Right cardiac atrium (tissue), 5 donors: ENCODE data around the gene TBX15. TPM values are rescaled to one million over a fixed set of nuclear protein-coding genes. Genes with fewer than 3 reads are reported as not detected.

ENCODE experiments used
- ATAC-seq, 2 donors: fragments of 200-7000 bp; cut with Tn5 transposase; one replicate each; pipeline versions ENCODE4 v1.8.0 to v1.9.1; 2020; ENCODE audit warnings: moderate library complexity in 2 of 2, mild to moderate bottlenecking in 1 of 2
- DNase-seq, 3 donors: peaks; one replicate each; pipeline ENCODE4 v3.0.0-alpha.2; 2020
- H3K27ac ChIP-seq: one replicate; pipeline ENCODE4 v1.5.1; 2013; ENCODE audit warnings: mild to moderate bottlenecking, low read length, control low read depth, moderate library complexity
- H3K27me3 ChIP-seq: one replicate; pipeline ENCODE4 v1.6.1; 2013; ENCODE audit not compliant: control insufficient read depth, insufficient read depth
- H3K4me1 ChIP-seq: one replicate; pipeline ENCODE4 v1.6.1; 2013; ENCODE audit warnings: low read length; ENCODE audit not compliant: control insufficient read depth, insufficient read depth
- H3K4me3 ChIP-seq: one replicate; pipeline ENCODE4 v1.5.1; 2013; ENCODE audit warnings: low read length, control low read depth
- H3K9me3 ChIP-seq: one replicate; pipeline ENCODE4 v1.6.1; 2013; ENCODE audit warnings: low read length; ENCODE audit not compliant: control insufficient read depth
- WGBS: extraction: QIAGEN DNeasy Blood & Tissue Kit; methylation state at CpG from one replicate; pipeline ENCODE4 v1.1.7; 2013; 5-methylcytosine and 5-hydroxymethylcytosine counted together
- intact Hi-C, 4 donors: fragments of 100-400 bp; cut with DNase I; formaldehyde crosslinking; loops; one replicate each; pipeline versions ENCODE4 v1.11.0 to v1.14.0; 2022 to 2023
- polyA plus RNA-seq: library from polyadenylated mRNA; stranded (reverse); fragments of 200-250 nt; gene quantifications from one replicate; pipeline ENCODE4 v1.2.3, GENCODE V29; 2013
- total RNA-seq, 4 donors: library from RNA; stranded (reverse); fragmentation: NEBNext Ultra II Directional; extraction: Animal tissue kit (Norgen Biotek cat#: 25700); gene quantifications; one replicate each; pipeline ENCODE4 v1.2.1, GENCODE V29; 2021
- donor health status: healthy with polysubstance abuse.
- donor health status: DM: no; HTN: yes; CAD: no.
- donor health status: DM: no; HTN: no; CAD: no.
- donor health status: DM: no; HTN: yes; CAD: no; lungs with severe emphysema.
- donor health status: DM: yes; HTN: yes; CAD: no.

The TBX15 gene
- total and polyA plus RNA-seq, 5 donors = 1.1 to 4.4 (median 2.3) TPM

DNA sequence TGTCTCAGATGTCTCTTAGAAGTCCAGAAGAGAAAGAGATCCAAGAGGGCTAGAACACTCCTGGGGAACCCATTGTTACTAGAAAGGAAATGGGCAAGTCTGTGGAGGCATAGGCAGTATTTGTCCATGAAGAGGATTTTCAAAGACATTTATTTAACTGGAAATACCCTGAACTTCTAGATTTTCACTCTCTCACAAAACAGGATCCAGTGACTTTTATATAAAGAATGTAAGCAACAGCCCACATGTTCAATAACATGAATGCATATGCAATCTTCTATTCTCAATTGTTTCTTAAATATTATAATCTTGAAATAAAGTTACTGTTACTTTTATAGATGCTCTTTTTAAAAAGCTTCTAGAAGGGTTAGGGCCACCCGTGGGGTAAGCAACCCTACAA lies 53.4 kb downstream of the TBX15 start:
- H3K4me3 ChIP-seq = no peak overlapping the region
- no peaks in the 10 kb centered on the region for H3K9me3 ChIP-seq
- WGBS = 81% methylated on average over 1 of the region's 1 CpG
- H3K27ac ChIP-seq = no peak overlapping the region
- intact Hi-C loops = loop anchor here in 1 of 4 donors (10.0 kb wide), 1 partner anchor 110 kb away; no protein-coding TSS in a partner anchor
- ATAC-seq = no peak
- no peaks in the 10 kb centered on the region for H3K27me3 ChIP-seq
- H3K4me1 ChIP-seq = no peaks in the 10 kb centered on the region
- DNase-seq = no peak

DNA sequence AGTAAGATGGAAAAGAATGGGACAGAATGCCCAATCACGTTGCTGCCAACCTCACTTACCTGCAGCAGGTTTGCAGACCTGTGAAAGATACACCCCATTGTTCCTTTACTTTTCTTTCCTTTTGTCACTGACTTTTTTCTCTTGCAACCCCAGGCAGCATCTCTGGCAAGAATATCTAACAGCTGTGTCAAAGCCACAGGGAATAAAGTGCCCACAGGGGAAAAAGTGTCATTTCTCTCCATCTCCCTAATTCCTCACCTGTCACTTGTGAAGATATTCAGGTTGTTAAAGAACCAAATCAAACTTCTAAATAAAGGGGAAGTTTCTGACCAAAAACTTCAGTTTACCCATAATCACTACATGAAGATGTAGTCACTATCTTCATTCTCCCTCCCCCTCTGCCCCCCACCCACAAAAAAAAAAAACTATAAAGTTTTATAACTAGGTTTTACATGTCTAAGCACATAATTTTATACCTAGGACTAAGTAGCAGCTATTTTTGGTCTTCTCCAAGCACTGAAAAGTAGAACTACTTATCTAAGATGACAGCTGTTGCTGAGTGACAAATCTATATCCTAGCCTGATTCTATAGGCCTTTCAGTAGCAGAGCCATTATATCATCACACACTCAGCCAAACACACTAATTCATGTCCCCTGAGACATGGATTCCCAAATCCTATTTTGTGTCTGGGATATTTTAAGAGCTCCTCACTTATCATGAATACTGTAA lies 54.9 kb downstream of the TBX15 start:
- ATAC-seq (no peak), DNase-seq (no peak)
- intact Hi-C loops = loop anchor here in 1 of 4 donors (10.0 kb wide), 1 partner anchor 108 kb away; no protein-coding TSS in a partner anchor
- no peak overlapping the region for H3K4me3 ChIP-seq
- no peaks in the 10 kb centered on the region for H3K4me1 ChIP-seq
- 25% methylated on average over 1 of the region's 1 CpG for WGBS
- H3K9me3 ChIP-seq = no peaks in the 10 kb centered on the region
- no peaks in the 10 kb centered on the region for H3K27me3 ChIP-seq
- H3K27ac ChIP-seq = no peak overlapping the region

DNA sequence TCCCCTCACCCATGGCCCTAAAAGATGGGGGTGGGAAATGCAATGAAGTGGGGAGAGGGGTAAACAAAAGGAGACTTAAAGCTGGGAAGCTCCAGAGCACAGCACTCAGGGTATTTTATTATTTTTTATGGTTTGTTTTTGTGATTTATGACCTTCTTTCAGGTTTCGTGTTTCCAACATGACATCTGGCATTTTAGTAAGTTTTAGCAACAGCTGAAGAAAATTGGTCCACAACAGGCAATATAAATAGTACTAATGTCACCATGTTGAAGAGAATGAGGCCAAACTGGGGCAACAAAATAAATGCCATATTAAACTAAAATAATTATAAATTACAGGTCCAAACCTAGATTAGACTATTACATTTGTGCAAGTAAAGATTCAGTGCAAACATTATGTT lies 56.3 kb downstream of the TBX15 start:
- H3K27ac ChIP-seq = no peak overlapping the region
- intact Hi-C loops = loop anchor here in 1 of 4 donors (10.0 kb wide), 1 partner anchor 107 kb away; no protein-coding TSS in a partner anchor
- 59% methylated on average over 1 of the region's 1 CpG for WGBS
- DNase-seq = no peak
- no peaks in the 10 kb centered on the region for H3K27me3 ChIP-seq
- H3K4me3 ChIP-seq = no peak overlapping the region
- H3K4me1 ChIP-seq = no peaks in the 10 kb centered on the region
- ATAC-seq = no peak
- no peaks in the 10 kb centered on the region for H3K9me3 ChIP-seq

DNA sequence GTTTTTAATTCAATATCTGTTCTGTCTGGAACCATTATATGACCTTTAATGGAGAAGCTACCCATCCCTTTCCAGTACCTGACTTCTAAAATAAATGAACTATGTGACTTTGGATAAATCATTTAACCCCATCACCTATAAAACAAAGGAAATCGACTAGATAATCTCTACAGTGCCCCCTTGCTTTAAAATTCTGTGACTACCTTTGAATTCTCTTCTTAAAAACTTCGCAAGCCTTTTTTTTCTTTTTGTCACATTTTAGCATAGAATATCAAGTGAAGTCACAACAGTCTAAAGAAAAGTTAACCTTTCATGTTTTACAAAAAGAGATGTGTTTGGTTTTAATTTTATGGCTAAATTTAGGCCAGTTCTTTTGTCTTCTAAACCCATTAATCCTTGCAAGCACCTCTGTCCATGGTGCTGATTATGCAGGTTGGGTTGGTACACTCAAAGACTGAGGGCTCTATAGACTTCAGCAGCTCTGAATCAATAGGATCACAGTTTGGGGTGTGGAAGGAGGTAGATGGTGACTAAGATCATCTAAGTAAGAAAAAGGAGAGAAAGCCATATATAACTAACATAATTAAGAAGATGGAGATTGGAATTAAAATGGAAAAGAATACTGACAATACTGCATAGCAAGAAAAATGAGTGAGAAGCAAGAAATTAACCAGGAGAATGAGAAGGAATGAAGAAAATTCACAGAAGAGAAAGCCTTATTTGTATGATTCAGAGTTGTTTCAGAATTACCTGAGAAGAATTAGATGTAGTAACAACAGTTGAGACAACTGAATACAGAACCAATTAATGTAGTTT lies 59.2 kb downstream of the TBX15 start:
- intact Hi-C loops = no loop called here
- H3K27me3 ChIP-seq = no peaks in the 10 kb centered on the region
- ATAC-seq (no peak), DNase-seq (no peak)
- 57% methylated on average over 2 of the region's 2 CpGs for WGBS
- H3K27ac ChIP-seq = no peak overlapping the region
- H3K4me3 ChIP-seq = no peak overlapping the region
- H3K9me3 ChIP-seq = no peaks in the 10 kb centered on the region
- H3K4me1 ChIP-seq = no peaks in the 10 kb centered on the region

DNA sequence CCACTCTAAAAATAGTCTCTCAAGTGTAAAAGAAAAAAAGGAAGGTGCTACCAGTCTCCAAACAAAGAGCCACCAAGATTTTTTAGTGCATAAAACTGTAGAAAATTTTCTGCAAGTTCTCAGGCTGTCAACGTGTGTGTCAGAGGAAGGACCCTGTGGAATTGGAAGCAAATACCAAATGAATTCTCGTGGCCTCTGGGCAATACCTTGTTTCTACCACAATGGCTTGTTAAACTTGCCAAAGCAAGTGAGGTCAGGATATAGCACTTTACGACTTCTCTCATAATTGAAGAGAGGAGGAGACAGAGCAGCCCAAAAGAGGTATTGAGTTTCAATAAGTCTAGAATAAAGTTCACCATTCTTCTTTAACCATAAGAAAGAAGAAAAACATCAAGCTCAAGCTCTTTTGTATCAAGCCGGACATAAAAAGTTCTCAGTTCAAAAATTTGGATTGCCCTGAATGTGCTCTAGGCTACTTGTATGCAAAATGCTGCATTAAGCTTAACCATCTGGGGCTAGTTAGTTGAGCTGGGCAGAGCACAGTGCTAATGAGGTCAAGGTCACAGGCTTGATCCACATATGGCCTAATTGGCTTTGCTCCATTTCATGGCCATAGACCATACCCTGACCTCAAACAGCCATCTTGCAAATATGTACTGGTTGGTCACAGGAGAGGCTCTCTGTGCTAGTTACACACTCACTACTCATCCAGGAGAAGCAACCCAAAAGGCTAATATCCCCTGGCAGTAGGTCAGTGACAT lies 60.5 kb downstream of the TBX15 start:
- H3K9me3 ChIP-seq = no peaks in the 10 kb centered on the region
- H3K4me1 ChIP-seq = no peaks in the 10 kb centered on the region
- WGBS = 68% methylated on average over 4 of the region's 4 CpGs
- no peak overlapping the region for H3K27ac ChIP-seq
- no peak overlapping the region for H3K4me3 ChIP-seq
- ATAC-seq (no peak), DNase-seq (no peak)
- intact Hi-C loops = no loop called here
- no peaks in the 10 kb centered on the region for H3K27me3 ChIP-seq

DNA sequence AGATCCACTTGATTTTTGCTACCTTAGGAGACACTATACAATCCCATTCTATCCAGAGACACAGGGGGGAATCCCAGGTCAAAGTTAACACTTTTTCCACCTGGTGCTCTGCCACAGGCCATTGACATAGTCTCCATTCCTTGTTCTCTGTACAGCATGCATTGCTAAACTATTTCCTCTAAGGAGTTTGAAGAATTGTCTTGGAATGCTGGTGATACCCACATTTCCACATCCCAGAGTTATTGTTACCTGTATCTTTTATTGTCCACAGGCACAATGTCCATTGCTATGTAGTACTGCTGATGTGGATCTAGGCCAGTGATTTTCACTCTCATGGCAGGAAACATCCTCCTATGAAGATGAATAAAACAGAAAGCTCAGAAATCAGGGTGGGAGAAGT lies 61.9 kb downstream of the TBX15 start:
- Histone ChIP-seq H3K27ac (no peak overlapping the region), H3K27me3 (no peaks in the 10 kb centered on the region), H3K4me3 (no peak overlapping the region), H3K9me3 (no peaks in the 10 kb centered on the region), H3K4me1 (no peaks in the 10 kb centered on the region)
- intact Hi-C loops = no loop called here
- no peak for ATAC-seq
- no peak for DNase-seq

DNA sequence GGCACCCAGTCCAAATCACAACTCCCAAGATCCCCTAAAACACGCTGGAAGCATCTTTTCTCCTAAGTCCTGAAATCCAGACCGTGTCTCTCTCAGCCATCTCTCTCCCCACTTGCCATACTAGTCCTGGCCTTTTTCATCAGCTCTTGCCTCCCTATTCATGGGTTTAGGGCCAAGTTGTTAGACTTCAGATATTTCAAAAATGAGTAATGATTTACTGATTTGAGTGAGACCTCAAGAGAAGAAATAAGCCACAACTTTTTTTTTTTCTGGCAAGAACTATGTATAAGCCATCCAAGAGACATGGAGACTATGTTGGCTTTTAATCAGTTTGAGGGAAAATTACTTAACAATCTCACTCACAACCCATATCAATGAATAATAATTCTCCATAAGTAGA lies 62.5 kb downstream of the TBX15 start:
- Histone ChIP-seq H3K9me3 (no peaks in the 10 kb centered on the region), H3K4me3 (no peak overlapping the region), H3K4me1 (no peaks in the 10 kb centered on the region), H3K27me3 (no peaks in the 10 kb centered on the region), H3K27ac (no peak overlapping the region)
- intact Hi-C loops = no loop called here
- 48% methylated on average over 2 of the region's 2 CpGs for WGBS
- peak; percentile 22 to 31 for ATAC-seq
- no peak for DNase-seq

DNA sequence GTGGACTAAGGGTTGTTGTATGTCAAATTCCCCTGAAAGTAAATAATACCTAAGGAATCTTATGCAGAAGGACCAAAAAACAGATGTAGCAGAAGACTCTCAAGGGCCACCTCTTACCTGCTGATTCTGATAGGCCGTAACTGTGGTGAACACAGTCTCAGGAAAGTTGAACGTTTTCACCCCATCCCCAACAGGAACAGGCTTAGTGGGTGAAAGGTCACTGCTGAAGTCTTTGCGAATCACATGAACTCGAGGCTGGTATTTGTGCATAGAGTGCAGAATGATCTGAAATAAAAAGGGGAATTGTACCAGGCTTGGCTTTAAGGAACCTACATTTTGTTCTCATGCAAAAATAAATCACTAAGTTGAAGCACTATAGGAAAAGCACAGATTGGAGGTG lies 64.8 kb downstream of the TBX15 start:
- 54% methylated on average over 4 of the region's 4 CpGs for WGBS
- no peak for ATAC-seq
- H3K9me3 ChIP-seq = no peaks in the 10 kb centered on the region
- no peak overlapping the region for H3K27ac ChIP-seq
- no peaks in the 10 kb centered on the region for H3K27me3 ChIP-seq
- no peaks in the 10 kb centered on the region for H3K4me1 ChIP-seq
- H3K4me3 ChIP-seq = no peak overlapping the region
- intact Hi-C loops = no loop called here
- DNase-seq = no peak

DNA sequence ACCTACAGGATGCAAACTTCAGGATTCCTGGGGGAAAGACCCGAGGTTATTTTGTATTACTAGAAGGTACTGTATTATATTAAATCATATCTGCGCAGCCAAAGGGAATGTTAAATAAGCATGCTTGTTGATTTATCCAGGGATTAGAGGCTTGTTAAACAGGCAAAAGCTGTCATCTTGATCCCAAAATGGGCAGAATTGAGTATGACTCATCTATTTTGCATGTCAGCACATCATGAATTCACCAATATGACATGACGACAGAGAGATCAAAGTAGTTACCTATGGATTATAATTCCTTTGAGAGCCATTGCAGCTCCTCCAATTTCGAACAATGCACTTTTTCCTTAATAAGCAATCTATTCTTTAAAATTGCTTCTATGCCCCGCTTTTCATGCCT lies 66.1 kb downstream of the TBX15 start:
- Histone ChIP-seq H3K4me3 (no peak overlapping the region), H3K27ac (no peak overlapping the region), H3K4me1 (no peaks in the 10 kb centered on the region), H3K27me3 (no peaks in the 10 kb centered on the region), H3K9me3 (no peaks in the 10 kb centered on the region)
- 82% methylated on average over 5 of the region's 5 CpGs for WGBS
- intact Hi-C loops = no loop called here
- ATAC-seq = no peak
- no peak for DNase-seq

DNA sequence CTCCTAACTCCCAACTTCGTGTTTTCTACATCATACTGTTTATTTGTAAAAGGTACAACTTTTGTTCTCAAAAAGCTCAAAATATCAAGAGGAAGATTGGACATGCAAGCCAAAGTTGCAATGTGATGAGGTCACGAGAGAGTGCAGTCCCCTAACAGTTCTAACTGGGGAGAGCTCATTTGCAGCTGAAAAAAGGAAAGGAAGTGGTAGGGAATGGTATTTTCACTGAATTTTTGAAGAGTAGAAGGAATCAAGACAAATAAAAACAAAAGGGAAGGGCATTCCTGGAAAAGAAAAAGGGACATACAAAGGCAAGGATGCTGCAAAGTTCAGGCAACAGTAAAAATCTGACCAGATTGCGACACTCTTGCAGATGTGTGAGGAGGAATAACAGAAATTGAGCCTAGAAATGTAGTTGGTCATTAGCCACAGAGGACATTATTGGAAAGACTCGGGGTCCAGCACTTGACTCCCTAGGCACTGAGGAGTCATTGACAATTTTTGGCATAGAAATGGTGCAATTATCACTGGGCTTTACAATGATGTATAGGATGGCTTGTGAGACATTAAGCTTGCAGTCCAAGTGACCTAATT lies 67.9 kb downstream of the TBX15 start:
- 63% methylated on average over 4 of the region's 4 CpGs for whole genome bisulfite sequencing
- DNase-seq (no peak), ATAC-seq (no peak)
- Histone ChIP-seq H3K27ac (no peak overlapping the region), H3K4me1 (no peaks in the 10 kb centered on the region), H3K4me3 (no peak overlapping the region), H3K9me3 (no peaks in the 10 kb centered on the region), H3K27me3 (no peaks in the 10 kb centered on the region)
- intact Hi-C loops = no loop called here

DNA sequence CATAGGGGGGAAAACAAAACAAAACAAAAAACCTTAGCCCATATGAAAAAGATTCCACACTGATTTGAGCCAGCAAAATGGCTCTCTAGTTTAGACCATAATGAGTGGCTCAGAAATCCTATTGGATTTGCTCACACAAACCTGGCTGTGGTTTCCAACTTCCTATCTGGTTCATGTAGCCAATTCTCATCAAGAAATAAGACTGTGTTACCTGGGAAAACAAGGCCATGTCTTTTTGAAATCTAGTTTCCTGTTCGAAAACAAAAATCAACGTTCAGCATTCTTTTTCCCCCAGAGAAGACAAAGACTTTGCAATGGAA lies 69.2 kb downstream of the TBX15 start:
- DNase-seq (no peak), ATAC-seq (no peak)
- Histone ChIP-seq H3K4me1 (no peaks in the 10 kb centered on the region), H3K27me3 (no peaks in the 10 kb centered on the region), H3K9me3 (no peaks in the 10 kb centered on the region), H3K4me3 (no peak overlapping the region), H3K27ac (no peak overlapping the region)
- 61% methylated on average over 2 of the region's 2 CpGs for whole genome bisulfite sequencing
- intact Hi-C loops = no loop called here
